Ishikawa (cell line): ENCODE measurements around the gene NSUN2.

Experiments used
- CEBPB ChIP-seq: IDR thresholded peaks from 2 replicates; pipeline ENCODE4 v1.6.1; 2012
- CREB1 ChIP-seq: IDR thresholded peaks from 2 replicates; pipeline ENCODE4 v1.6.1; 2012; ENCODE audit warnings: low read depth
- EGR1 ChIP-seq: IDR thresholded peaks from 2 replicates; pipeline ENCODE4 v1.6.1; 2012
- EP300 ChIP-seq: IDR thresholded peaks from 2 replicates; pipeline ENCODE4 v1.6.1; 2012; ENCODE audit warnings: borderline replicate concordance
- FOXM1 ChIP-seq: IDR thresholded peaks from 2 replicates; pipeline ENCODE4 v1.6.1; 2012; ENCODE audit warnings: low read depth, borderline replicate concordance
- RAD21 ChIP-seq: IDR thresholded peaks from 2 replicates; pipeline ENCODE4 v1.6.1; 2012; ENCODE audit warnings: low read depth
- TAF1 ChIP-seq: IDR thresholded peaks from 2 replicates; pipeline ENCODE4 v1.6.1; 2012; ENCODE audit warnings: low read depth, mild to moderate bottlenecking
- TCF12 ChIP-seq: IDR thresholded peaks from 2 replicates; pipeline ENCODE4 v1.6.1; 2012; ENCODE audit warnings: low read depth
- TF ChIP-seq, protein P1 (sequence below): IDR thresholded peaks from 2 replicates; pipeline ENCODE4 v1.6.1; 2012; ENCODE audit warnings: low read depth, mild to moderate bottlenecking

DNA sequence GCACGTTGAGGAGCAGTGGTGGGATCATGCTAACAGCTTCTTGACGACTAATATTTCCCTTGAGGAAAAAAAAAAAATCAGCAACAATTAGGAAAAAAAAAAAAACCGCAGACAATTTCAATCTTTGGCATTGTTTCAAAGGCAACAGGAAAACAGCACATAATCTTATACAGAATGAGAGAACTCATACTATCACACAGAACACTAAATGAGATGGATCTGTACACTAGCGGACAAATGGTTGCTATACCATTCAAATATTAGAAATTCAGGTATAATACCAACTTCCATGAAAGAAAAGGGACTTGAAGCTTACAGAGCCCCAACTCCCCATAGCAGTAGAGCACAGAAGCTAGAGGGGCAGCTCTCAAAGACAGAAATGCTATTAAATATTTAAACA lies 9.6 kb downstream of the NSUN2 start:
- TF ChIP-seq EP300 (no peak), EGR1 (no peak), CEBPB (no peak), TAF1 (no peak), RAD21 (no peak), TCF12 (no peak), FOXM1 (no peak), CREB1 (no peak)
- TF ChIP-seq, protein P1, sequence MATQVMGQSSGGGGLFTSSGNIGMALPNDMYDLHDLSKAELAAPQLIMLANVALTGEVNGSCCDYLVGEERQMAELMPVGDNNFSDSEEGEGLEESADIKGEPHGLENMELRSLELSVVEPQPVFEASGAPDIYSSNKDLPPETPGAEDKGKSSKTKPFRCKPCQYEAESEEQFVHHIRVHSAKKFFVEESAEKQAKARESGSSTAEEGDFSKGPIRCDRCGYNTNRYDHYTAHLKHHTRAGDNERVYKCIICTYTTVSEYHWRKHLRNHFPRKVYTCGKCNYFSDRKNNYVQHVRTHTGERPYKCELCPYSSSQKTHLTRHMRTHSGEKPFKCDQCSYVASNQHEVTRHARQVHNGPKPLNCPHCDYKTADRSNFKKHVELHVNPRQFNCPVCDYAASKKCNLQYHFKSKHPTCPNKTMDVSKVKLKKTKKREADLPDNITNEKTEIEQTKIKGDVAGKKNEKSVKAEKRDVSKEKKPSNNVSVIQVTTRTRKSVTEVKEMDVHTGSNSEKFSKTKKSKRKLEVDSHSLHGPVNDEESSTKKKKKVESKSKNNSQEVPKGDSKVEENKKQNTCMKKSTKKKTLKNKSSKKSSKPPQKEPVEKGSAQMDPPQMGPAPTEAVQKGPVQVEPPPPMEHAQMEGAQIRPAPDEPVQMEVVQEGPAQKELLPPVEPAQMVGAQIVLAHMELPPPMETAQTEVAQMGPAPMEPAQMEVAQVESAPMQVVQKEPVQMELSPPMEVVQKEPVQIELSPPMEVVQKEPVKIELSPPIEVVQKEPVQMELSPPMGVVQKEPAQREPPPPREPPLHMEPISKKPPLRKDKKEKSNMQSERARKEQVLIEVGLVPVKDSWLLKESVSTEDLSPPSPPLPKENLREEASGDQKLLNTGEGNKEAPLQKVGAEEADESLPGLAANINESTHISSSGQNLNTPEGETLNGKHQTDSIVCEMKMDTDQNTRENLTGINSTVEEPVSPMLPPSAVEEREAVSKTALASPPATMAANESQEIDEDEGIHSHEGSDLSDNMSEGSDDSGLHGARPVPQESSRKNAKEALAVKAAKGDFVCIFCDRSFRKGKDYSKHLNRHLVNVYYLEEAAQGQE: no peak
